GM12892 (cell line): ENCODE results near the gene SLC22A3.
"Not testable (repeated sequence)": the region's sequence is repeated elsewhere in the genome, so short reads cannot be mapped to it uniquely, and the experiment has no call there.

Experiments used
- POLR2A ChIP-seq: IDR thresholded peaks from 2 replicates; pipeline ENCODE4 v1.6.1; 2011; ENCODE audit warnings: low read depth, low read length, control low read depth
- TAF1 ChIP-seq: IDR thresholded peaks from 2 replicates; pipeline ENCODE4 v1.6.1; 2011; ENCODE audit warnings: low read depth, mild to moderate bottlenecking, control low read depth, low read length, borderline replicate concordance

- TF ChIP-seq TAF1, POLR2A: not testable (repeated sequence)
These were observed 101.6 kb downstream of the SLC22A3 start for GRCh38 chr6:160449787-160450186.
